Activated CD8-positive, alpha-beta memory T cell treated with anti-CD3 and anti-CD28 coated beads, Interleukin-2, amount 50 U/mL, for 4 hours (primary cell): ENCODE data around the gene TMEM200C.
A peak's percentile ranks its signal among the peaks of the same experiment; 100 is the strongest.
"Not testable (repeated sequence)": the region's sequence is repeated elsewhere in the genome, so short reads cannot be mapped to it uniquely, and the experiment has no call there.

Experiments used
- DNase-seq: peaks from one replicate; pipeline ENCODE4 v3.0.0-alpha.2; 2020

The TMEM200C gene

GRCh38 chr18:5891854-5892215 lies 3.5 kb downstream of the TMEM200C start:
- no peak for DNase-seq

- DNase-seq = no peak
Measured at GRCh38 chr18:5891184-5891853, 4.0 kb downstream of the TMEM200C start.

GRCh38 chr18:5890331-5891183 lies 4.8 kb downstream of the TMEM200C start:
- DNase-seq = peak; percentile 39

GRCh38 chr18:5885361-5885760 lies 10.0 kb downstream of the TMEM200C start:
- no peak for DNase-seq

GRCh38 chr18:5884375-5884774 lies 10.9 kb downstream of the TMEM200C start:
- DNase-seq = no peak

- DNase-seq = no peak
Measured at GRCh38 chr18:5879479-5879882, 15.8 kb downstream of the TMEM200C start.

- DNase-seq = no peak
Measured at GRCh38 chr18:5876891-5877290, 18.4 kb downstream of the TMEM200C start.

- DNase-seq = no peak
Measured at GRCh38 chr18:5874336-5874735, 21.0 kb downstream of the TMEM200C start.

- DNase-seq = no peak
Measured at GRCh38 chr18:5872886-5873285, 22.4 kb downstream of the TMEM200C start.

- no peak for DNase-seq
Measured at GRCh38 chr18:5871426-5871825, 23.9 kb downstream of the TMEM200C start.

- DNase-seq = no peak
Measured at GRCh38 chr18:5868218-5868854, 27.0 kb downstream of the TMEM200C start.

GRCh38 chr18:5865521-5865920 lies 29.8 kb downstream of the TMEM200C start:
- DNase-seq = no peak

GRCh38 chr18:5862127-5862526 lies 33.2 kb downstream of the TMEM200C start:
- DNase-seq = not testable (repeated sequence)

GRCh38 chr18:5857180-5857579 lies 38.1 kb downstream of the TMEM200C start:
- no peak for DNase-seq

- no peak for DNase-seq
Measured at GRCh38 chr18:5853253-5853652, 42.1 kb downstream of the TMEM200C start.

- no peak for DNase-seq
Measured at GRCh38 chr18:5851998-5852397, 43.3 kb downstream of the TMEM200C start.

- no peak for DNase-seq
Measured at GRCh38 chr18:5842653-5843052, 52.7 kb downstream of the TMEM200C start.

GRCh38 chr18:5841518-5841917 lies 53.8 kb downstream of the TMEM200C start:
- DNase-seq = no peak

- DNase-seq = no peak
Measured at GRCh38 chr18:5840547-5840946, 54.8 kb downstream of the TMEM200C start.

- DNase-seq = no peak
Measured at GRCh38 chr18:5840025-5840424, 55.3 kb downstream of the TMEM200C start.

GRCh38 chr18:5839102-5839501 lies 56.2 kb downstream of the TMEM200C start:
- DNase-seq = no peak
